Measurements from ENCODE around the gene SLF2. TPM values are rescaled to one million over a fixed set of nuclear protein-coding genes. Genes with fewer than 3 reads are reported as not detected.

SLF2 gene
- total RNA-seq, 1 experiment from 2014 or later, result 43.0 TPM

DNA sequence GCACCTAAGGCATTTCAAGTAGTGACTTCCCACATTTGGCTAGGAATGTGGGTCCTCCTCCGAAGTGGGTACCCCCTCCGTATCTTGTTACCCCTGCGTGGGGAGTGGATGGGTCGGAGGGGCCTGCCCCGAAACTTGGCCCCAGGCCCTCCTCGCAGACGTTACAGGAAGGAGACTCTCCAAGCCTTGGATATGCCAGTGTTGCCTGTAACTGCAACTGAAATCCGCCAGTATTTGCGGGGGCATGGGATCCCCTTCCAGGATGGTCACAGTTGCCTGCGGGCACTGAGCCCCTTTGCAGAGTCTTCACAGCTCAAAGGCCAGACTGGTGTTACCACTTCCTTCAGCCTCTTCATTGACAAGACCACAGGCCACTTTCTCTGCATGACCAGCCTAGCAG lies 75.4 kb downstream of the SLF2 start:
- H3K36me3 ChIP-seq (ENCODE audit: control insufficient read depth in 1 of 2, insufficient read depth in 2 of 2, low read length in 2 of 2), result peaks cover 27 to 36% of the 10 kb centered on the region in 2 experiments
- no peak for TF ChIP-seq CEBPB (IDR thresholded peaks at IDR 0.05; ENCODE audit: low read depth)
- TF ChIP-seq ZFX (IDR thresholded peaks at IDR 0.05), result no peak
- TF ChIP-seq EGR1 (IDR thresholded peaks at IDR 0.05; ENCODE audit: low read depth), result no peak
- no peak for TF ChIP-seq SIN3A (IDR thresholded peaks at IDR 0.05; ENCODE audit: low read depth)
- TF ChIP-seq, protein P1, sequence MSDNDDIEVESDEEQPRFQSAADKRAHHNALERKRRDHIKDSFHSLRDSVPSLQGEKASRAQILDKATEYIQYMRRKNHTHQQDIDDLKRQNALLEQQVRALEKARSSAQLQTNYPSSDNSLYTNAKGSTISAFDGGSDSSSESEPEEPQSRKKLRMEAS (IDR thresholded peaks at IDR 0.05), result no peak
- TF ChIP-seq SRF (IDR thresholded peaks at IDR 0.05; ENCODE audit: low read depth), result no peak
- TF ChIP-seq, protein P2, sequence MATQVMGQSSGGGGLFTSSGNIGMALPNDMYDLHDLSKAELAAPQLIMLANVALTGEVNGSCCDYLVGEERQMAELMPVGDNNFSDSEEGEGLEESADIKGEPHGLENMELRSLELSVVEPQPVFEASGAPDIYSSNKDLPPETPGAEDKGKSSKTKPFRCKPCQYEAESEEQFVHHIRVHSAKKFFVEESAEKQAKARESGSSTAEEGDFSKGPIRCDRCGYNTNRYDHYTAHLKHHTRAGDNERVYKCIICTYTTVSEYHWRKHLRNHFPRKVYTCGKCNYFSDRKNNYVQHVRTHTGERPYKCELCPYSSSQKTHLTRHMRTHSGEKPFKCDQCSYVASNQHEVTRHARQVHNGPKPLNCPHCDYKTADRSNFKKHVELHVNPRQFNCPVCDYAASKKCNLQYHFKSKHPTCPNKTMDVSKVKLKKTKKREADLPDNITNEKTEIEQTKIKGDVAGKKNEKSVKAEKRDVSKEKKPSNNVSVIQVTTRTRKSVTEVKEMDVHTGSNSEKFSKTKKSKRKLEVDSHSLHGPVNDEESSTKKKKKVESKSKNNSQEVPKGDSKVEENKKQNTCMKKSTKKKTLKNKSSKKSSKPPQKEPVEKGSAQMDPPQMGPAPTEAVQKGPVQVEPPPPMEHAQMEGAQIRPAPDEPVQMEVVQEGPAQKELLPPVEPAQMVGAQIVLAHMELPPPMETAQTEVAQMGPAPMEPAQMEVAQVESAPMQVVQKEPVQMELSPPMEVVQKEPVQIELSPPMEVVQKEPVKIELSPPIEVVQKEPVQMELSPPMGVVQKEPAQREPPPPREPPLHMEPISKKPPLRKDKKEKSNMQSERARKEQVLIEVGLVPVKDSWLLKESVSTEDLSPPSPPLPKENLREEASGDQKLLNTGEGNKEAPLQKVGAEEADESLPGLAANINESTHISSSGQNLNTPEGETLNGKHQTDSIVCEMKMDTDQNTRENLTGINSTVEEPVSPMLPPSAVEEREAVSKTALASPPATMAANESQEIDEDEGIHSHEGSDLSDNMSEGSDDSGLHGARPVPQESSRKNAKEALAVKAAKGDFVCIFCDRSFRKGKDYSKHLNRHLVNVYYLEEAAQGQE (IDR thresholded peaks at IDR 0.05; ENCODE audit: low read depth), result no peak
- no peak for TF ChIP-seq JUND (IDR thresholded peaks at IDR 0.05)
- TF ChIP-seq, protein P3, sequence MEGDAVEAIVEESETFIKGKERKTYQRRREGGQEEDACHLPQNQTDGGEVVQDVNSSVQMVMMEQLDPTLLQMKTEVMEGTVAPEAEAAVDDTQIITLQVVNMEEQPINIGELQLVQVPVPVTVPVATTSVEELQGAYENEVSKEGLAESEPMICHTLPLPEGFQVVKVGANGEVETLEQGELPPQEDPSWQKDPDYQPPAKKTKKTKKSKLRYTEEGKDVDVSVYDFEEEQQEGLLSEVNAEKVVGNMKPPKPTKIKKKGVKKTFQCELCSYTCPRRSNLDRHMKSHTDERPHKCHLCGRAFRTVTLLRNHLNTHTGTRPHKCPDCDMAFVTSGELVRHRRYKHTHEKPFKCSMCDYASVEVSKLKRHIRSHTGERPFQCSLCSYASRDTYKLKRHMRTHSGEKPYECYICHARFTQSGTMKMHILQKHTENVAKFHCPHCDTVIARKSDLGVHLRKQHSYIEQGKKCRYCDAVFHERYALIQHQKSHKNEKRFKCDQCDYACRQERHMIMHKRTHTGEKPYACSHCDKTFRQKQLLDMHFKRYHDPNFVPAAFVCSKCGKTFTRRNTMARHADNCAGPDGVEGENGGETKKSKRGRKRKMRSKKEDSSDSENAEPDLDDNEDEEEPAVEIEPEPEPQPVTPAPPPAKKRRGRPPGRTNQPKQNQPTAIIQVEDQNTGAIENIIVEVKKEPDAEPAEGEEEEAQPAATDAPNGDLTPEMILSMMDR (IDR thresholded peaks at IDR 0.05 in 2 of 3, conservative IDR thresholded peaks at IDR 0.05 in 1 of 3; ENCODE audit: borderline replicate concordance in 1 of 3, insufficient read depth in 1 of 3, low read depth in 2 of 3, low read length in 2 of 3), result no peak
- TF ChIP-seq, protein P4, sequence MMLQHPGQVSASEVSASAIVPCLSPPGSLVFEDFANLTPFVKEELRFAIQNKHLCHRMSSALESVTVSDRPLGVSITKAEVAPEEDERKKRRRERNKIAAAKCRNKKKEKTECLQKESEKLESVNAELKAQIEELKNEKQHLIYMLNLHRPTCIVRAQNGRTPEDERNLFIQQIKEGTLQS (IDR thresholded peaks at IDR 0.05), result no peak
- TF ChIP-seq SP1 (IDR thresholded peaks at IDR 0.05; ENCODE audit: low read depth), result no peak
- no peak for TF ChIP-seq RAD21 (IDR thresholded peaks at IDR 0.05; ENCODE audit: low read depth)
- TF ChIP-seq EZH2phosphoT487 (IDR thresholded peaks at IDR 0.05; ENCODE audit: borderline replicate concordance), result no peak
- no peak for TF ChIP-seq ZNF274 (IDR thresholded peaks at IDR 0.05; ENCODE audit: low read depth, low read length)
- TF ChIP-seq TCF7L2 (IDR thresholded peaks at IDR 0.05; ENCODE audit: borderline replicate concordance, extremely low read depth, insufficient read depth, insufficient read length), result no peak
- TF ChIP-seq YY1 (IDR thresholded peaks at IDR 0.05; ENCODE audit: extremely low read depth, insufficient replicate concordance, low read depth, low read length), result no peak
- CTCF ChIA-PET, result interaction anchor here (1.6 kb wide), 1 partner anchor 10 kb away, joined by 4 read pairs; no protein-coding TSS in a partner anchor
- peaks cover 62% of the 10 kb centered on the region for H3K79me2 ChIP-seq (ENCODE audit: insufficient read depth, low read length)
- peak overlapping the region; percentile 84 for H3K27ac ChIP-seq (ENCODE audit: low read depth, low read length)
- no peak for DNase-seq (ENCODE audit: low read depth, low spot score)
- H3K4me1 ChIP-seq (ENCODE audit: control insufficient read depth in 1 of 2, insufficient read depth in 2 of 2, low read length in 2 of 2), result peaks cover 10 to 28% of the 10 kb centered on the region in 2 experiments; a peak in 3 of 4 replicates
- H3K4me2 ChIP-seq (ENCODE audit: low read length), result peak overlapping the region; percentile 96
- H3K9me2 ChIP-seq (ENCODE audit: insufficient read depth), result no peaks in the 10 kb centered on the region
- peak overlapping the region; percentile 96 for H3K9ac ChIP-seq (ENCODE audit: low read length)
- POLR2A ChIA-PET, result interaction anchor here (1.6 kb wide), 1 partner anchor 10 kb away, joined by 6 read pairs; no protein-coding TSS in a partner anchor
- RAD21 ChIA-PET (ENCODE audit: low non-redundant PET in 1 of 2, low total read pairs in 2 of 2, uncharacterized antibody in 2 of 2, unreplicated experiment in 2 of 2), result no interaction called here
- no peak for ATAC-seq
- peak overlapping the region; percentile 82 to 96 for H3K4me3 ChIP-seq (replicated peaks in 1 of 2; ENCODE audit: low read depth in 1 of 2, low read length in 2 of 2)
- no peaks in the 10 kb centered on the region; the same call in 1 of the 2 replicates for H4K20me1 ChIP-seq (ENCODE audit: insufficient read depth)
- no peaks in the 10 kb centered on the region for H3K9me3 ChIP-seq (ENCODE audit: control insufficient read depth in 1 of 2, insufficient read depth in 1 of 2, low read depth in 1 of 2, low read length in 2 of 2)
- BruUV-seq (replicated peaks), result no TSS peak
- intact Hi-C loops (cut with micrococcal nuclease), result no loop called here
- no peaks in the 10 kb centered on the region for H3K27me3 ChIP-seq (ENCODE audit: insufficient read depth, low read length)
- H2AFZ ChIP-seq (ENCODE audit: low read depth, low read length, poor library complexity, severe bottlenecking), result no peak overlapping the region

All from HCT116 (cell line).